ENCODE measurements around the gene PLA2G3. TPM values are rescaled to one million over a fixed set of nuclear protein-coding genes. Genes with fewer than 3 reads are reported as not detected.
A peak's percentile ranks its signal among the peaks of the same experiment; 100 is the strongest.

Gene PLA2G3
- total RNA-seq, 2 donors from 2014 or later = not detected

- H3K27me3 ChIP-seq = no peaks in the 10 kb centered on the region
- H3K4me3 ChIP-seq = no peak overlapping the region
- no peaks in the 10 kb centered on the region for H3K9me3 ChIP-seq
- DNase-seq (ENCODE audit: low spot score) = no peak
- H3K36me3 ChIP-seq = peaks cover 48% of the 10 kb centered on the region
- TF ChIP-seq, protein P1, sequence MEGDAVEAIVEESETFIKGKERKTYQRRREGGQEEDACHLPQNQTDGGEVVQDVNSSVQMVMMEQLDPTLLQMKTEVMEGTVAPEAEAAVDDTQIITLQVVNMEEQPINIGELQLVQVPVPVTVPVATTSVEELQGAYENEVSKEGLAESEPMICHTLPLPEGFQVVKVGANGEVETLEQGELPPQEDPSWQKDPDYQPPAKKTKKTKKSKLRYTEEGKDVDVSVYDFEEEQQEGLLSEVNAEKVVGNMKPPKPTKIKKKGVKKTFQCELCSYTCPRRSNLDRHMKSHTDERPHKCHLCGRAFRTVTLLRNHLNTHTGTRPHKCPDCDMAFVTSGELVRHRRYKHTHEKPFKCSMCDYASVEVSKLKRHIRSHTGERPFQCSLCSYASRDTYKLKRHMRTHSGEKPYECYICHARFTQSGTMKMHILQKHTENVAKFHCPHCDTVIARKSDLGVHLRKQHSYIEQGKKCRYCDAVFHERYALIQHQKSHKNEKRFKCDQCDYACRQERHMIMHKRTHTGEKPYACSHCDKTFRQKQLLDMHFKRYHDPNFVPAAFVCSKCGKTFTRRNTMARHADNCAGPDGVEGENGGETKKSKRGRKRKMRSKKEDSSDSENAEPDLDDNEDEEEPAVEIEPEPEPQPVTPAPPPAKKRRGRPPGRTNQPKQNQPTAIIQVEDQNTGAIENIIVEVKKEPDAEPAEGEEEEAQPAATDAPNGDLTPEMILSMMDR (IDR thresholded peaks at IDR 0.05) = no peak
- H3K27ac ChIP-seq = peak overlapping the region; percentile 63 to 80
- peaks cover 0 to 53% of the 10 kb centered on the region in 2 donors for H3K4me1 ChIP-seq
Measured at GRCh38 chr22:31103111-31103510, 37.2 kb downstream of the PLA2G3 start.

- Histone ChIP-seq H3K4me1 (peaks cover 0 to 55% of the 10 kb centered on the region in 2 donors), H3K27ac (peak overlapping the region; percentile 63 to 80), H3K27me3 (no peaks in the 10 kb centered on the region), H3K9me3 (no peaks in the 10 kb centered on the region), H3K4me3 (no peak overlapping the region), H3K36me3 (peaks cover 54% of the 10 kb centered on the region)
- TF ChIP-seq, protein P1 (IDR thresholded peaks at IDR 0.05) = no peak
- peak; percentile 94 for DNase-seq (ENCODE audit: low spot score)
Measured at GRCh38 chr22:31102441-31103081, 37.7 kb downstream of the PLA2G3 start.

DNA sequence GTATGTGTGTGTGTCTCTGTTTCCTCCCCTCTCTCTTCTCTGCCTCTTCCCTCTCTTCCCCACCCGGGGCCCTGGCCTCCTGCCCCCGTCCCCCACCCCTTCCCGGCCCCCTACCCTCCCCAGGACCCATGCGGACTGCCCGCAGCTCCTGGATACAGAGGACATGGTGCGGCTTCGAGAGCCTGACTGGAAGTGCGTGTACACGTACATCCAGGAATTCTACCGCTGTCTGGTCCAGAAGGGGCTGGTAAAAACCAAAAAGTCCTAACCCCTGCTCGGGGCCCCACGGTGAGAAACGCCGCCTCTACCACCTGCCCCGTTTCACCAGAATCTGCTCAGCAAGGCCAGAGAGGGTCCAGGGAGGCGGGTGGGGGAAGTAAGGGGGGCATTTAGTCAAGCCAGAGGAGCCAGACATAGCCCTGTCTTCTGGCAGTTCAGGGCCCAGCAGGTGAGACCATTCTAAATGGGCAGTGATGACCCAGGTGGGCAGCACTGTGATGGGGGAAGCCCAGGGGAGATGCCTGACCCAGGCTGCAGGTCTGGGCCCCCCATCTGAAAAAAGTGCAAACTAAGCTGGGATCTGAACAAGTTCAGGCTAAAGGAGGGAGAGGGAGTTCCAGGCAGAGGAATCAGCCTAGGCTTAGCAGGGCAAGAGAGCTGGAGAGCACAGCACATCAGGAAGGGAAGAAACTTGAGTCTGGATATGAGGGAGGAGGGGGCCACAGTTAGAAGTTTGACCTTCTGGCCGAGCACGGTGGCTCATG lies 39.4 kb downstream of the PLA2G3 start:
- no peaks in the 10 kb centered on the region for H3K27me3 ChIP-seq
- H3K9me3 ChIP-seq = no peaks in the 10 kb centered on the region
- H3K4me3 ChIP-seq = no peak overlapping the region
- no peak for DNase-seq (ENCODE audit: low spot score)
- H3K36me3 ChIP-seq = peaks cover 70% of the 10 kb centered on the region
- H3K4me1 ChIP-seq = peaks cover 0 to 44% of the 10 kb centered on the region in 2 donors
- TF ChIP-seq, protein P1 (IDR thresholded peaks at IDR 0.05) = no peak
- H3K27ac ChIP-seq = no peak overlapping the region

GRCh38 chr22:31099841-31100761 lies 40.2 kb downstream of the PLA2G3 start:
- DNase-seq (ENCODE audit: low spot score) = no peak
- TF ChIP-seq, protein P1 (IDR thresholded peaks at IDR 0.05) = no peak
- Histone ChIP-seq H3K9me3 (no peaks in the 10 kb centered on the region), H3K36me3 (peaks cover 79% of the 10 kb centered on the region), H3K4me1 (peaks cover 0 to 37% of the 10 kb centered on the region in 2 donors), H3K27me3 (no peaks in the 10 kb centered on the region), H3K27ac (peak overlapping the region; percentile 28 to 34), H3K4me3 (no peak overlapping the region)

DNA sequence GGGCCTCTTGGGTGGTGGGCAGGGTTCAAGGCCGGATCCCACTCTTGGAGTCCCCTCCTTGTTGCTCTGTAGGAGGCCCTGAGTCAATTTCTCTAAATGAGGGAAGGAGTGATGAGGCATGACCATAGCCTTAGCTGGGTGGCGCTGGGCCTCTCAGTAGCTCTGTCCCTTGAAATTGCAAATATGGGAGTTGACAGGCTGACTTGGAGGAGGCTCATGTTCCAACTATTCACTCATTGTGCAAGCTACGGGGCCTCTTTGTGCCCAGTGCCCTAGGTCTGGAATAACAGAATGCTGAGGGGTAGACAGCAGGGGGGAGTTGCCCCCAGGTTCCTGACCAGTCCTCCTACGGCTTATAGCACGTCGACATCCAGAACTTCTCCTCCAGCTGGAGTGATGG lies 40.9 kb downstream of the PLA2G3 start:
- H3K4me1 ChIP-seq = peaks cover 0 to 33% of the 10 kb centered on the region in 2 donors
- H3K9me3 ChIP-seq = no peaks in the 10 kb centered on the region
- no peak for DNase-seq (ENCODE audit: low spot score)
- peaks cover 79% of the 10 kb centered on the region for H3K36me3 ChIP-seq
- TF ChIP-seq, protein P1 (IDR thresholded peaks at IDR 0.05) = no peak
- H3K27me3 ChIP-seq = no peaks in the 10 kb centered on the region
- H3K4me3 ChIP-seq = no peak overlapping the region
- peak overlapping the region in 1 of 2 donors; percentile 34 for H3K27ac ChIP-seq
